GM21717 (cell line): ENCODE data around the gene ANKRD33.
A peak's percentile ranks its signal among the peaks of the same experiment; 100 is the strongest.

Source experiments
- ATAC-seq: cut with Tn5 transposase; IDR thresholded peaks from one replicate; pipeline ENCODE4 v1.9.1; 2021; ENCODE audit warnings: mild to moderate bottlenecking, moderate library complexity; ENCODE audit not compliant: unreplicated experiment

Gene ANKRD33

GRCh38 chr12:51915003-51915625 is 27.2 kb downstream of the ANKRD33 start:
- no peak for ATAC-seq

- ATAC-seq, result no peak
Observed at GRCh38 chr12:51915951-51916350, 28.0 kb downstream of the ANKRD33 start.

- no peak for ATAC-seq
Observed at GRCh38 chr12:51917041-51917590, 29.2 kb downstream of the ANKRD33 start.

- ATAC-seq, result no peak
Observed at GRCh38 chr12:51917746-51918453, 30.0 kb downstream of the ANKRD33 start.

- no peak for ATAC-seq
Observed at GRCh38 chr12:51920046-51920445, 32.1 kb downstream of the ANKRD33 start.

GRCh38 chr12:51921017-51921725 is 33.3 kb downstream of the ANKRD33 start:
- no peak for ATAC-seq

GRCh38 chr12:51922146-51922545 is 34.2 kb downstream of the ANKRD33 start:
- ATAC-seq, result no peak

- no peak for ATAC-seq
Observed at GRCh38 chr12:51922762-51923505, 35.0 kb downstream of the ANKRD33 start.

- ATAC-seq, result no peak
Observed at GRCh38 chr12:51923506-51924365, 35.8 kb downstream of the ANKRD33 start.

GRCh38 chr12:51924551-51925319 is 36.8 kb downstream of the ANKRD33 start:
- ATAC-seq, result peak; percentile 68

GRCh38 chr12:51925346-51926063 is 37.6 kb downstream of the ANKRD33 start:
- peak; percentile 8 for ATAC-seq

GRCh38 chr12:51926064-51926632 is 38.2 kb downstream of the ANKRD33 start:
- no peak for ATAC-seq

GRCh38 chr12:51926718-51927117 is 38.8 kb downstream of the ANKRD33 start:
- ATAC-seq, result no peak

GRCh38 chr12:51932218-51933076 is 44.5 kb downstream of the ANKRD33 start:
- no peak for ATAC-seq

- ATAC-seq, result no peak
Observed at GRCh38 chr12:51934080-51934479, 46.2 kb downstream of the ANKRD33 start.

GRCh38 chr12:51937926-51938325 is 50.0 kb downstream of the ANKRD33 start:
- ATAC-seq, result no peak

- no peak for ATAC-seq
Observed at GRCh38 chr12:51938726-51939125, 50.8 kb downstream of the ANKRD33 start.
